BLaER1 (cell line): ENCODE data around the gene CMSS1.

Experiments
- H3K27ac ChIP-seq: shearing (Covaris generic); formaldehyde crosslinking; 2 replicates; pipeline ENCODE4 v1.8.1; 2022
- H3K27me3 ChIP-seq: shearing (Covaris generic); formaldehyde crosslinking; 2 replicates; pipeline ENCODE4 v1.8.1; 2022
- H3K36me3 ChIP-seq: shearing (Covaris generic); formaldehyde crosslinking; 2 replicates; pipeline ENCODE4 v1.8.1; 2022
- H3K4me1 ChIP-seq: shearing (Covaris generic); formaldehyde crosslinking; 2 replicates; pipeline ENCODE4 v1.8.1; 2022
- H3K4me2 ChIP-seq: shearing (Covaris generic); formaldehyde crosslinking; 2 replicates; pipeline ENCODE4 v1.8.1; 2022
- H3K4me3 ChIP-seq: shearing (Covaris generic); formaldehyde crosslinking; 2 replicates; pipeline ENCODE4 v1.8.1; 2022
- H3K9ac ChIP-seq: shearing (Covaris generic); formaldehyde crosslinking; 2 replicates; pipeline ENCODE4 v1.8.1; 2022
- H3K9me3 ChIP-seq: shearing (Covaris generic); formaldehyde crosslinking; 2 replicates; pipeline ENCODE4 v1.8.1; 2022
- H4K20me1 ChIP-seq: shearing (Covaris generic); formaldehyde crosslinking; 2 replicates; pipeline ENCODE4 v1.8.1; 2022
- Cebpa-rat ChIP-seq: shearing (Covaris generic); IDR thresholded peaks from 2 replicates; pipeline ENCODE4 v1.8.1; 2022

CMSS1 gene

DNA sequence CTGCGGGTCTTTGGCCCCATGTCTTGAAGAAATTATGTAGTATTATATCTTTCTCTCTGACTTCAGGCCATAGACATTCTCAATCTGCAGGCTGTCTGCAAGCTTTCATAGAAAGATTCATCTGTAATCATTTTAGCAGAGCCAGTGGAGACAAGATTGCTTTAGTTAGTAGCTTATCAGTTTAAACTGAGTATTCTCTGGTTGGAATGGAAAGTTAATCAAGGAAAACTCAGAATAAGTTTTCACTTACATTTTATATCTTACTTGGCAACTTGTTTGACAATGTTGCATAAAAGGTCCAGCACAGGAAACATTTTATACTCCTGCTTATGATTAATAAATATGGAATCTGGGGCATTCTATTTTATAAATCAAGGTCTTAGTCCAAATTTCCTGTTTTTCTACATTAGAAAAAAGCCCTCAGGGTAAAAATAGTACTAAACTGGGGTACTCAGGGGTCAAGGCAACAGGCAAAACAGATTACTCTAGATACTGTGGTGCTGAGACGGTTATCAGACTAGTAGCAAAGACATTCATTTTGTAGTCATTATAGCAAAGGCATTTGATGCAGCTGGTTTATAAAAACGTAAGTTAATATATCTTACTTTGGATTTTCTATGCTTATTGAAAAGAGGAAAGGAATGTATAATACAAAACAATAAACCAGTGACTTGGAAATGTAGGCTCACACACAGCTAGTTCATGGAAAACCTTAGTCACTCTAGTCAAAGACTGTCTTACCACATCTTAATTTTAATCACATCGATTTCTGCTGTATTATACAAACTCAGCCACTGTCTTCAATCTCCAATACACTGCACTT is 341.9 kb downstream of the CMSS1 start:
- no peak for TF ChIP-seq Cebpa-rat
- H3K9me3 ChIP-seq: peaks cover 31% of the 10 kb centered on the region
- no peak overlapping the region for H3K4me2 ChIP-seq
- H3K9ac ChIP-seq: no peak overlapping the region
- no peaks in the 10 kb centered on the region for H3K4me1 ChIP-seq
- no peaks in the 10 kb centered on the region for H4K20me1 ChIP-seq
- H3K36me3 ChIP-seq: peaks cover 58% of the 10 kb centered on the region
- H3K27ac ChIP-seq: no peak overlapping the region
- no peak overlapping the region for H3K4me3 ChIP-seq
- H3K27me3 ChIP-seq: no peaks in the 10 kb centered on the region

DNA sequence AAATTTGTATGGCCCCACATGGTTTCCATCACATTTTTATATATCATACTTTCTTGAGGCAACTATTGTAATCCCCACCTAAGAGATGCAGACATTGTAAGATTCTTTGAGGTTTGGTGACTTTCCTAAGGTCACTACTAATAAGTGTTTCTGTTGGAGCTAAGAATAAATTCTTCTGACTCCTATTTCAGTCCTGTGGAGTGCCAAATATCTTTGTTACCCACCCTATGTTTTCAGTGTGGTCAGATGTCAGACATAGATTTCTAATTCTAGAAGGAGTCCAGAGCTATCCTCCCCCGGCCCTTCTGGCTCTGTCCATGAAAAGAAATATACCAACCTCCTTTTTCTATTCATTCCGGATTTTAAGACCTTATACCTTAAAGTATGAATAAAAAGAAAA is 342.9 kb downstream of the CMSS1 start:
- TF ChIP-seq Cebpa-rat: no peak
- no peak overlapping the region for H3K4me3 ChIP-seq
- H3K9ac ChIP-seq: no peak overlapping the region
- H3K4me2 ChIP-seq: no peak overlapping the region
- H3K36me3 ChIP-seq: peaks cover 48% of the 10 kb centered on the region
- no peak overlapping the region for H3K27ac ChIP-seq
- H3K9me3 ChIP-seq: peaks cover 21% of the 10 kb centered on the region
- no peaks in the 10 kb centered on the region for H3K4me1 ChIP-seq
- no peaks in the 10 kb centered on the region for H3K27me3 ChIP-seq
- H4K20me1 ChIP-seq: no peaks in the 10 kb centered on the region

DNA sequence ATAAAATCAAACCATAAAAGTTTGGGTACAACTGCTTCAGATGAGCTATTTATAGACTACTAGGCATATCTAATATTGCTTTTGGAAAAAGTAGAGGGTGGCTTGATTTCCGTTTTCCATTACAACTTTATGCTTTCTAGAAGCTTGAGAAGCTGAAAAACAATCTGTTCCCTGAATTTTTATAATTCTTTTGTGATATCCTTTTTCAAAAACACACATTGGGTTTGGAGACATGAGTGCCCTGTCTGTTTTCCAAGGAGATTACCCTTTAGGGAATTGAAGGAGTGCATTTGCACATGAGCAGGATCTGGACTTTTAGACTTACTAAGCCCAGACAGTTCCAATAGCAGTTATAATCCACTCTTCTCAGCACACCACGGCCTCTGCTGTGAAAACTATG is 346.1 kb downstream of the CMSS1 start:
- H3K27me3 ChIP-seq: no peaks in the 10 kb centered on the region
- TF ChIP-seq Cebpa-rat: no peak
- H3K9ac ChIP-seq: no peak overlapping the region
- H3K36me3 ChIP-seq: peaks cover 39% of the 10 kb centered on the region
- no peaks in the 10 kb centered on the region for H3K4me1 ChIP-seq
- no peak overlapping the region for H3K4me2 ChIP-seq
- no peak overlapping the region for H3K4me3 ChIP-seq
- H4K20me1 ChIP-seq: no peaks in the 10 kb centered on the region
- no peaks in the 10 kb centered on the region for H3K9me3 ChIP-seq
- no peak overlapping the region for H3K27ac ChIP-seq

DNA sequence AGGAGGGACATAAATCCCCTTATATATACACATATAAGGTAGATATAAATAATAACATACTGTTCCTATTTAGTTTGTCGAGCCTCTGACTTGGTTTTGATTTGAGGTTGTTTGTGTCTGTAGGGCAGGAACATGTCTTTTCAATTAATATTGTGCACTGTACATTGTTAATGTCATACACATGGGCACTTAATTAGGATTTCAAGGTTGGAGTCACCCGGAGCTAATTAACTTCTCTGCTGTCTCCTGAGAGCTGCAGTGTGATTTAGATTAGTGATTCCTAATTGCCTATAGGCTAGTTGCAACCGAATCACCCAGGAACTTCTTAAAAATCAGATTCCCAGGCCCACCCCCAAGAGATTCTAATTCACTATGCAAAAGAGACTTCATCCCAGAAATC is 347.1 kb downstream of the CMSS1 start:
- peaks cover 43% of the 10 kb centered on the region for H3K36me3 ChIP-seq
- H3K4me3 ChIP-seq: no peak overlapping the region
- H3K9ac ChIP-seq: no peak overlapping the region
- H3K4me2 ChIP-seq: no peak overlapping the region
- H3K27me3 ChIP-seq: no peaks in the 10 kb centered on the region
- H3K27ac ChIP-seq: no peak overlapping the region
- H3K4me1 ChIP-seq: no peaks in the 10 kb centered on the region
- no peaks in the 10 kb centered on the region for H4K20me1 ChIP-seq
- no peaks in the 10 kb centered on the region for H3K9me3 ChIP-seq
- TF ChIP-seq Cebpa-rat: no peak

DNA sequence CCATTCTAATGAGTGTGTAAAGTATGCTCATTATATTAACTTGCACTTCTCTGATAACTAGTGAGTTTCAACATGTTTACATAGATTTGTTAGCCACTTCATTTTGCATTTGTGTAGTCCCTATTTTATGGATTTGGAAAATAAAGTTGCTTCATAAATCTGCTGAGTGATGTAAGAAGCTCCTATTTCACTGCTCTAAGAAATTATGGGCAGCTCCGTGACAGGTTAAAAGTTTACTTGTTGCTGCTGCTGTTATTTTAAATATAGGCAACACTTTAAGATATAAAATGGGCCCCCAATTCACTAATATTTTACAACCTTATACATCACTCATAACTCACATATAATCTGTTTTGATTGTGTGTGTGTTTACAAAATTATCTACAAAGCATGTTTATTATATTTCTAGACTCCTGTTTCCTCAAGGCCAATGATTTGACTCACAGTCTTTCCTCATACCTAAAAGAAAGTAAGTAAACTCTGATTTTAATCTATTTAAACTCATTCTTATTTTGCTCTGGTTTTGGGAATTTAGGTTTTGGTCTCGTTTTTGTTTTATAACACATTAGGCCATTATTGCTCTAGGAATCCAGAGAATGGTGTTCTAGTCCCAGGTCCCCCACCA is 348.4 kb downstream of the CMSS1 start:
- TF ChIP-seq Cebpa-rat: no peak
- Histone ChIP-seq H3K4me1 (no peaks in the 10 kb centered on the region), H3K4me3 (no peak overlapping the region), H3K36me3 (peaks cover 41% of the 10 kb centered on the region), H3K27me3 (no peaks in the 10 kb centered on the region), H4K20me1 (no peaks in the 10 kb centered on the region), H3K27ac (no peak overlapping the region), H3K9ac (no peak overlapping the region), H3K4me2 (no peak overlapping the region), H3K9me3 (no peaks in the 10 kb centered on the region)

DNA sequence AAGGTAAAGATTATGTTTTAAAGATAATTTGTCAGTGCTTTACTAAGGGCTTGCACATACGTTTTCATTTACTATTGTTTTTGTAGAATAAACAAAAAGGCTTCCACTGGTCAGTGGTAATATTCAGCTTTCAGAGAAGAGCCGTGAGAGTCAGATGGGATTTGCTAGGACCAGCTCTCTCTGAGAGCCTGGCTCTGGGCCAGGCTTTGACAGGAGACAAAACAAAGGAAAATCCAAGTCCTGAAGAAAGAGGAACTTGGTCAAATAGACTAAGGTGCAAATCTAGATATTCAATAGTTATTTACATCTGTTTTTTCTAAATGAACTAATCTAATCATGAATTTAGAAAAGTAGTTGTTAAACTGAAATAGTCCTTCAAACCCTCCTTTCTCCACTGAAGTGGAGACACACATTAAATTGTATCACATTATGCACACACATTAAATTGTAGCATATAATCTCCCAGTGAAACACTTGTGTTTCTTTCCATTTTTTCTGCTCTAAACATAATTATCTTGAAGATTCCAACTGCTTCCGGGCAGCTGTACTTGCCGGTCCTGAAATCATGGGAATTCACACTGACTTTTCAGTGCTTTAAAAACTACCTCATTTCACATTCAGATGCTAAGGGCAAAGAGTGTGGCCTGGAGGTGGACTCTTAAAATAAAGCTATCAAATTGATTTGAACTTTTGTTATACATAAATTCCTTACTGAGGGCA is 351.7 kb downstream of the CMSS1 start:
- Histone ChIP-seq H3K4me2 (no peak overlapping the region), H3K4me1 (no peaks in the 10 kb centered on the region), H3K27me3 (no peaks in the 10 kb centered on the region), H3K9ac (no peak overlapping the region), H3K36me3 (peaks cover 53% of the 10 kb centered on the region), H3K4me3 (no peak overlapping the region), H4K20me1 (no peaks in the 10 kb centered on the region), H3K27ac (no peak overlapping the region), H3K9me3 (no peaks in the 10 kb centered on the region)
- TF ChIP-seq Cebpa-rat: no peak

DNA sequence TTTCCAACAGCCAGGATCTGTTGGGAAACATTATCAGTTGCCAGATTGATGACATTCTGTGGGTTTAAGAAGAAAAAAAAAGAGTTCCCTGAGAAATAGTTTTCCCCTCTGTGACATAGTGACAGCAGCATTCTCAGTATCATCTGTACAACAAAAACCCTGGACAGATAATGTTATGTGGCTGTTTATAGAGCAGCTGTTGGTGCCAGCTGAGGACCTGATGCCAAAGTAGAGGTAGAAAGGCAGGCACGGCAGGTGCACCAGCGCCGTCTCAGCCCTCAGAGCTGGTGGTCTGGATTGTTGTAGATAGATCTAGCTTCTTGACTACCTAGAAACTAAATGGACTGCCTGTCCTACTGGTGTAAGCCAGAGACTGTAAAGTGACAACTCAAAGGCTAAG is 352.8 kb downstream of the CMSS1 start:
- no peaks in the 10 kb centered on the region for H3K27me3 ChIP-seq
- no peak overlapping the region for H3K4me3 ChIP-seq
- H3K36me3 ChIP-seq: peaks cover 58% of the 10 kb centered on the region
- H3K27ac ChIP-seq: no peak overlapping the region
- H3K4me1 ChIP-seq: no peaks in the 10 kb centered on the region
- H3K9me3 ChIP-seq: no peaks in the 10 kb centered on the region
- no peak overlapping the region for H3K9ac ChIP-seq
- no peak for TF ChIP-seq Cebpa-rat
- H4K20me1 ChIP-seq: no peaks in the 10 kb centered on the region
- H3K4me2 ChIP-seq: no peak overlapping the region

DNA sequence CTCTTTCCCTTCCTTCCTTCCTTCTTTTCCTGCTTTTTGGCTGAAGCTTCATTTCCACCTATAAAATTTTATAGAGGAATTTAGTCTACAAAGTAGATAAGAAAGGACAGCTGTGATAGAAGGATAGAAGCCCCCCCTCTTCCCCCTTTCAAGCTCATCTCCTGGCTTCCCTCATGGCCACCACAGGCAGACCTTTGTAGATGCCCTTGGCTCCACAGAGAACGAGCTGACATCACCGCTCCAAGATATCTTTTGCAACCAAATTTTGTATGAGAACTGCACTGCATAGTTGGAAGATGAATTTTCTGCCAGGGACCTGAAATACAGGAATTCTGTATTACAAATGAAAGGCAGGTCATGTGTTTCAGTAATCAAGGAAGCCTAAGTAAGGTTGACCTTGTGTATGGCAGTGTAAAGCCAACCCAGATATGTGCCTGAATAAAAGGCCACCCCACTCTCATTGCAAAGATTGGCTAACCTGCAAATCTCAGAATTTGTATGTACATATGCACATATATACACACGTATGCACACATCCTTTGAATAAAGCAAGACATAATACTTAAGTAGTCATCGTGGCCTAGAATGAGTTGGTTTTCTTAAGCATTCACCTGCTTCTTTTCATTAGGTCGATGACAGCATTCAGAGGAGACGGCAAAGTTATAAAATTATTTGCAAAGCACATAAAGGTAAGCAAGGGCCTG is 353.7 kb downstream of the CMSS1 start:
- H3K9ac ChIP-seq: no peak overlapping the region
- H3K4me3 ChIP-seq: no peak overlapping the region
- H4K20me1 ChIP-seq: no peaks in the 10 kb centered on the region
- H3K9me3 ChIP-seq: no peaks in the 10 kb centered on the region
- peaks cover 66% of the 10 kb centered on the region for H3K36me3 ChIP-seq
- no peaks in the 10 kb centered on the region for H3K4me1 ChIP-seq
- H3K27ac ChIP-seq: no peak overlapping the region
- no peak for TF ChIP-seq Cebpa-rat
- H3K4me2 ChIP-seq: no peak overlapping the region
- no peaks in the 10 kb centered on the region for H3K27me3 ChIP-seq

DNA sequence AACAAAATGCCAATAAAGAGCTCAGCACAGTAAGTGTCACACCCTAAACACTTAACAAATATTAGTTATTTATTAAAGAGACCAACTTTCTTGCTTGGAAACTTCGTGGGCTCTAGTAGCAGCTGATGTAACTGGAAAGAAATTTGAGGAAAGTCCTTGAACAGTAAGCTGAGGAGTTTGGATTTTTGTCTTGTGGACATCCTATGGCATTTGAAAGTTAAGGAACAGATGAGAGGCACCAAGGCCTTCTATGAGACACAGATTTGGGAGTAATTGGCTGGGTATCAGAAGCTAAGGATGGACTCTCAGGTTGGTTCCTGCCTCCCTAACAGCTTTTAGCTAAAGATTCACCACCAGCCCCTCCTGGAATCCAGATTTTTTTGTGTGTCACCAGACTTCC is 356.3 kb downstream of the CMSS1 start:
- H3K4me1 ChIP-seq: no peaks in the 10 kb centered on the region
- H3K9me3 ChIP-seq: peaks cover 16% of the 10 kb centered on the region
- H3K27me3 ChIP-seq: no peaks in the 10 kb centered on the region
- no peak overlapping the region for H3K4me3 ChIP-seq
- no peaks in the 10 kb centered on the region for H4K20me1 ChIP-seq
- peaks cover 78% of the 10 kb centered on the region for H3K36me3 ChIP-seq
- H3K4me2 ChIP-seq: no peak overlapping the region
- no peak overlapping the region for H3K9ac ChIP-seq
- TF ChIP-seq Cebpa-rat: no peak
- H3K27ac ChIP-seq: no peak overlapping the region
